GM19240 (cell line): ENCODE results near the gene GSTT2.
A peak's percentile ranks its signal among the peaks of the same experiment; 100 is the strongest.
"Not testable (repeated sequence)": the region's sequence is repeated elsewhere in the genome, so short reads cannot be mapped to it uniquely, and the experiment has no call there.

Experiments
- DNase-seq: peaks from one replicate; pipeline ENCODE4 v3.0.0; 2011; ENCODE audit warnings: low spot score; ENCODE audit not compliant: insufficient read length

GSTT2 gene

DNA sequence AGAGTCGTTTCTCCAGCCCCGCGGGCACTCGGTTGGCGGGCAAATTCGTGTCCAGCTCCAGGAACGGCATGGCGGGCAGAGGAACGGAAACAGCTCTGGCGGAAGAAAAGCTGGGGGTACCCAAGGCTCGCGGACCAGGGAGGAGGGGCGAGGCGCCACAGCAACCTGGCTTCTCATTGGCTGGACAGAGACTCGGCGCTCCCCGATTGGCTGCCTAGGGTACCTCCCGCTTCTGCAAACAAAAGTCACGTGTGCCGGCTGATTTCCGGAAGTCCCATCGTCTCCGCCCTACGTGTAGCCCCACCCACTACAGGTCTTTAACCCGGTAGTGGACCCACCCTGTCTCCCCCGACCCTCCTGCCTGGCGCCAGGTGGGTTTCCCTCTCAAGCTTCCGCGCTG, 5.6 kb upstream of the GSTT2 start, which contains the start of gene DDT:
Gene DDT (minus strand): TSS at position 97 of the 400 bp plus-strand sequence. CDS start 27 bp downstream, at position 70.
- not testable (repeated sequence) for DNase-seq

DNA sequence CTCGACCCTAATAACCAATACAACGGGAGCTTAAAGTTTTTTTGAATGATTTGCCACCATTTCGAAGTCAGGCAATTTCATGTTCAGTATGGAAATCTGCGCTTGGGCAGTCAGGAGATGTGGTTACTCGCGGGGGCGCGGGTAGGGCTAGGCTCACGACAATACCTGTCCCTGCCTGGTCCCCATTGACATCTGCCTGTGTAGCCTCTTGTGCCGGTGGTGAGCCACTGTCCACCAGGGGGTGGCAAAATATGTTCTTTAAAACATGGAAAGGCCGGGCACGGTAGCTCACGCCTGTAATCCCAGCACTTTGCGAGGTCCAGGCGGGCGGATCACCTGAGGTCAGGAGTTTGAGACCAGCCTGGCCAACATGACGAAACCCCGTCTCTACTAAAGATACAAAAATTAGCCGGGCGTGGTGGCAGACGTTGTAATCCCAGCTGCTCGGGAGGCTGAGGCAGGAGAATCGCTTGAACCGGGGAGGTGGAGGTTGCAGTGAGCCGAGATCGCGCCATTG, 5.0 kb upstream of the GSTT2 start:
- not testable (repeated sequence) for DNase-seq

DNA sequence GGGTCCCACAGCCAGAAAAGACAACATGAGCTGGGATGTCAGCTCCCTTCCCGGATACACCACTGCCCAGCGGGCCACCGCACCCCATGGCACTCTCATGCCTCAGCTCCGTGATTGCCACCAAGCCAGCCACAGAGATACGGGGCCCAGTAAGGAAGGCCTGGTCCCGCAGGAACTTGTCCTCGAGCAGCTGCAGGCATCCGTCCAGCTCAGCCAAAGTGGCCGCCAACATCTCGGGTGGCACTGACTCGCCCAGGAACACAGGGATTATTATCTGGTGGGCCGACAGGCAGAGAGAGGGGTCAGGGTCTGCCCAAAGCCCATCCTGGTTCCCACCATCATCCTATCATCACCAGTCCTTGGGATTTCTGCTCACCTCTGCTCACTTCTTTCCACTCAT, 2.6 kb upstream of the GSTT2 start:
- DNase-seq = not testable (repeated sequence)

DNA sequence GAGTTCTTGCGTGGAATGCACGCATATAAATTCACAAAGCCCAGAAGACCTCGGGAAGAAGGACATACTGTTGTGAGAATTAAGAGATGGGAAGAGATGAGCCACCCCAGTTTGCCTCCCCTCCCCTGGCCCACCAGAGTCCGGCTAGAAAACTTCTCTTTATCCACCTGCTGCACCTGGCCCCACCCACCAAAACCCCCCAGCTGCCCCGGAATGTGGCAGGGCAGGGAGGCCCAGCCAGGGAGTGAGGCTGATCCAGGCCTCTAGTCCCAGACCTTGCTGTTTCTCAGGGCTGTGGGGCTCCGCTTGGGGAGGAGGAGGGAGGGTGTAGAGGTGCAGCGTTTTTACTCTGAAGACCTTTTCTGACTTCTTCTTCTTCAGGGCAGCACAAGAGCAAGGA, 633 bp downstream of the GSTT2 start:
- DNase-seq = not testable (repeated sequence)

DNA sequence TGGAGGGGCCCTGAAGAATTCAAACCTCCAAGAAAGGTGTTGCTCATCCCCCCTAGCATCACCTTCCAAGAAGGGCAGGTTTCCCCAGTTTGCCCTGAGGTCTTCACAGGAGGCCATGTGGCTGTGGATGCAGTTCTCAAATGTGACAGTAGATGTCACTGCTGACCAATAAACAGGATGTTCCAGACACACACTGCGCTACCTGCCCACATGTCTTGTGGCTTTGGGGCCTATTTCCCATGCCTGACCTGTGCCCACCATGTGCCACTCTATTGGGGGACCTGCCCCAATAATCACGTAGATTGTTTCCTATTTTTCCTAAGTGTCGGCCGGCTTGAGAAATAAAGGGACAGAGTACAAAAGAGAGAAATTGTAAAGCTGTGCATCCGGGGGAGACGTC, 4.5 kb downstream of the GSTT2 start:
- DNase-seq = peak; percentile 51

DNA sequence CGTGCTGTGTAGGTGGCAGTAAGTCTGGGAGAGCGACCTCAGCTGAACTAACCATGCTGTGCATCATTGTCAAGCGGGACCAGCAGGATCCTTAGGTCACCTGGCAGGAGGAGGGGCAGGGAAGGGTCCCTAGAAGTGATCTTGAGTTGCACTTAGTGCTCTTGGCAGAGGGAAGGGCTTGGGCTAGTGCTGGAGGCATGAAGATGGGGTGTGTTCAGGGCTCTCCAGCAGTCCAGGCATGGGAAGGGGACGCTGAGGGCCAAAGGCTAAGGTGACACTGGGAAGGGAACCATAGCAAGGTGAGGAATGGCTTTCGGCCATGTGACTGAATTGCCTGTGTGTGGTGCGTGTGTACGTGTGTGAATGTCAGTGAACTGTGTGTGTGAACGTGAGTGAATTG, 6.2 kb downstream of the GSTT2 start:
- not testable (repeated sequence) for DNase-seq

DNA sequence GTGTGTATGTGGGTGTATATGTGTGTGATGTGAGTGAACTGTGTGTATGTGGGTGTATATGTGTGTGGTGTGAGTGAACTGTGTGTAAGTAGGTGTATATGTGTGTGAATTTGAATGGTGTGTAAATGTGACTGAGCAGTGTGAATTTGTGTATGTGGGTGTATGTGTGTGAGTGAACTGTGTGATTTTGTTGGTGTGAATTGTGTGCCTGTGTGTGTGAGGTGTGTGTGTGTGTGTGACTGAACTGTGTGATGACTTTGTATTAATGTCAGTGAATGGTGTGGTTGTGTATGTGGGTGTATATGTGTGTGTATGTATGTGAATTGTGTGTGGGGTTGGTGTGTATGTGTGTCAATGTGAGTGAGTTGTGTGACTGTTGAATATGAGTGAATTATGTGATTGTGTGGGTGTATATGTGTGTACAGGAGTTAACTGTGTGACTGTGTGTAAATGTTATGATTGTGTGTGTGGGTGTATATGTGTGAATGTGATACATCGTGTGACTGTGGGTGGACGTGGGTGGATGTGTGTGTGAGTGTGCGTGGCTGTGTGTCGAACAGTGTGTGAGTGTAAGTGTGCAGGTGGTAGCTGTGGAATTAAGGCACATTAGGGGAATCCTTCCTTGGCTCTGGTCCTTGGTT, 6.7 kb downstream of the GSTT2 start:
- DNase-seq = not testable (repeated sequence)

DNA sequence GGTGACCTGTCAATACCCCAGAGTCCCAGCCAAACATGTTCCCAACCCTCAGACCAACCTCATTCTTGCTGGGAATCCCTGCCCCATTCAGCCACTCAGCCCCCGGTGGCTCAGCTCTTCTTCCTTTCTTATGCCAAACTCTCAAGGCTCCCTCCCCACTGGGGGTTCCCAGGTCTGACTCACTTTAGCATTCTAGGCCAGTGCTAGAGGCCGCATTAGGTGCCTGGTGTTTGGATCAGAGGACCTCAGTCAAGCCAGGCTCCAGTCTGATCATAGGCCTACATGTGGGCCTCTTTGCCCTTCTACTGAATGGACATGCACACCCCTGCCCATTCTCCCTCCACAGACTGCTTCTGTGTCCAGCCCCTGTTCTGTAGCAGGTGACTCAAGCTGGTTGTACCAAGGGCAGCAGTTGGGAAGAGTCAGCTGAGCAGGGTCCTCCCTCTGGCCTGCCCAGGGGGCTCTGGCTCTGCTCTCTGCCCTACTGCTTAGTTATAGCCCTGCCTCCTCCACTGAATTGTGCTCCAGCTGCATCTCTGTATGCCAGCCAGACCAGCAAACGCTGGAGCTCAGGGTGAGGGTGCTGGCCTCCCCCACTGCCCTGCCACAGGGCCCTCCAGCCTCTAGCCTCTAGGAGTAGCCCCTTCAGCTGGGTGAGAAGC, 9.8 kb downstream of the GSTT2 start:
- not testable (repeated sequence) for DNase-seq

DNA sequence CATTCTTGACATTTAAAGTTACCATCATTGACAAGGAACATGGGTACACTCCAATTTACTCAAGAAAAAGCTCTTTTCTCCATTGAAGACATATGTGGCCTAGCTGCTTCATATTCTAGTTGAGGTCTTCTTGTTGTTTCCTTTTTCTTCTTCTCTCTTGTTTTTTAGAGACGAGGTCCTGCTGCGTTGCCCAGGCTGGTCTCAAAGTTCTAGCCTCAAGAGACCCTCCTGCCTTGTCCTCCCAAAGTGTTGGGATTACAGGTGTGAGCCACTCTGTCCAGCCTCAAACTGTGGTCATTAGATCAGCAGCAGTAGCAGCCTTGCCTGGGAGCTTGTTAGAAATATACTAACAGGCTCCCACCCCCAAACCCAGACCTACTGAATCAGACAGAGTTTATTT, 13.1 kb downstream of the GSTT2 start:
- not testable (repeated sequence) for DNase-seq

DNA sequence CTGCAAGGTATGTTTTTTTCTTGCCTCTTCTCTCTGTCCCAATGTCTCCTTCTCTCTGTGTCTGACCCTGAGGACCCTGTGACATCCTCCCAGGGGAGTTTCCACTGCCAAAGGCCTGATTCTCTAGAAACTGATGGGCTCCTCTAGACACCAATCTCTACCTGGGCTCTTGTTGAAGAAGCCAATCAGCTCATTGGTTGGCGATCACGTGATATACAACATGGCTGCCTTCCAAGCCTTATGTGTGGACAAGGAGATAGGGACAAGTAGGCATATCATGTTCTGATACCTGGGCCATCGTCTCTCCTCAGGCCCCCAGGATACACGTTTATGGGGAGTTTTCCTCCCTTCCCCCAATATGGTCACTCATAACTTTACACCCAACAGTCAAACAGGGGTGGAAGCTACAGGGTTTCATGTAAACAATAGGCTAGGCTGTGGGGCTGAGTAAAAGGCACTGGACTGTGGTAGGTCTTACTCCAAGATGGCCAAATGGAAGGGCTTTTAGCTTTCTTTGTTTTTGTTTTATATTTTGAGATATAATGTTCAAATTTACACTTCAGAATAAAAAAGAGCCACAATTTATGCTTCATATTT, 13.7 kb downstream of the GSTT2 start:
- not testable (repeated sequence) for DNase-seq

DNA sequence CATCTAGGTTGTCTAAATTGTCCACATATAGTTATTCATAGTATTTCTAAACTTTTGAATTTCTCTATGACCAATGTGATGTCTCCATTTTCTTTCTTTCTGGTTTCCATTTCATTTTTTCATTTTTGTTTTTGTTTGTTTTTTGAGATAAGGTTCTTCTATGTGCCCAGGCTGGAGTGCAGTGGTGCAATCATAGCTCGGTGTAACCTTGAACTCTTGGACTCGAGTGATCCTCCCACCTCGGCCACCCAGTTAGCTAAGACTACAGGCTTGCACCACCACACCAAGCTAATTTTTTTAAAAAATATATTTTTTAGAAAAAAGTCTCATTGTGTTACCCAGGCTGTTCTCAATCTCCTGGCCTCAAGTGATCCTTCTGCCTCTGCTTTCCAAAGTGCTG, 17.2 kb downstream of the GSTT2 start:
- no peak for DNase-seq

DNA sequence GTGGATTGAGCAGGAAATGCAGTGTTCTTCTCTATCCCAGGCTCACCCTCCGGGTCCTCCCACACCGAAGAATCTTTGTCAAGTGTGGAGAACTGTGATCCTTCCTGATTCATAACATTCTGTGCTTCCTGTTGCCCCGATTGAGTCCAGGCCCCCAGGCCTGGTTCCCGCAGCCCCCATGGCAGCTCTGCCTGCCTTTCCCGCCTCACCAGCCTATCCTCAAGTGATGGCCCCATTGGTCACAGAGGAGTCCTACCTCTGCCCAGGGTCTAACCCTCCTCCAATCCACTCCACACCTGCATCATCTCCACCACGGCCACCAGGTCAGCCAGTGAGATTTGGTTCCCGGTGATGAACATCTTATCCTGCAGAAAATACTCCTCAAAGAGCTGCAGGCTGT, 19.8 kb downstream of the GSTT2 start:
- DNase-seq = not testable (repeated sequence)

DNA sequence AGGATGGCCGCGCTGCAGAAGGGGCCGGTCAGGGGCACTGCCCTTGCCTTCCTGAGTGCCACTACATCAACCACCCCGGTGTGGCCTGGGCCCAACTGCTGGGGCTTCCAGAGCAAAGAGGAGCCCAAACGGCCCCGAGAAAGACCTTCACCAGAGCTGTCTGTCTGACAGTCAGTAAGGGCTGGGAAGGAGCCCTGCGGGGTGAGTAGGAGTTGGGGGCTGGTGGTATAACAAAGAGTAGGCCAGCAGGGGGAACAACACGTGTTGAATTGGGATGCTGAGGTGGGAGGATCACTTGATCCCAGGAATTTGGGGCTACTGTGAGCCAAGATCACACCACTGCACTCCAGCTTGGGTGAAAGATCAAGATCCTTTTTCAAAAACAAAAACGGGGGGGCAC, 21.4 kb downstream of the GSTT2 start:
- no peak for DNase-seq

DNA sequence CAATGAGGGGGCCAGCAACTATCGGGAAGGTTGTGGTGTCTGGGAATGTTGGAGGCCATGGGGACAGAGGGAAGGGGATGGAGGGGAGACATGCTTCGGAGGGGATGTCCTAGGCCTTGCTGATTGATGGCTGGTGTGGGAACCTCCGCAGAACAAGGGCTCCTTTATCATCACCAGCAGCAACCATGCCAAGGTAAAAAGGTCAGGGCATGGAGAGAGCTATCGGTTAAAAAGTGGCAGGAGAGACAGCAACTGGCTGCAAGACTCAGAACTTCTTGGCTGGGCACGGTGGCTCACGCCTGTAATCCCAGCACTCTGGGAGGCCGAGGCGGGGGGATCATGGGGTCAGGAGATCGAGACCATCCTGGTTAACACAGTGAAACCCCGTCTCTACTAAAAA, 22.3 kb downstream of the GSTT2 start:
- DNase-seq = no peak

DNA sequence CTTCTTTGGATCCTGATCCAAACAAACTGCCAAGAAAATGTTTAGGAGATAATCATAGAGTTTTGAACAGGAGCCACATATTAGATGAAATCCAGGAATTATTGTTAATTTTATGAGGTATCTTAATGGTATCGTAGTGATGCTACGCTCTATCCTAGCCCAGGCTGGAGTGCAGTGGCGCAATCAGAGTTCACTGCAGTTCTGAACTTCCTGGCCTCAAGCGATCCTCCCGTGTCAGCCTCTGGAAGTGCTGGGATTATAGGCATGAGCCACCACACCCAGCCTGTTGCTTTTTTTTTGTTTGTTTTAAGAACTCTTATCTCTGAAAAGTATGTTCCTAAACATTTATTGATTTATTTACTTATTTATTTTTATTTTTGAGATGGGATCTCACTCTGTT, 22.9 kb downstream of the GSTT2 start:
- no peak for DNase-seq

DNA sequence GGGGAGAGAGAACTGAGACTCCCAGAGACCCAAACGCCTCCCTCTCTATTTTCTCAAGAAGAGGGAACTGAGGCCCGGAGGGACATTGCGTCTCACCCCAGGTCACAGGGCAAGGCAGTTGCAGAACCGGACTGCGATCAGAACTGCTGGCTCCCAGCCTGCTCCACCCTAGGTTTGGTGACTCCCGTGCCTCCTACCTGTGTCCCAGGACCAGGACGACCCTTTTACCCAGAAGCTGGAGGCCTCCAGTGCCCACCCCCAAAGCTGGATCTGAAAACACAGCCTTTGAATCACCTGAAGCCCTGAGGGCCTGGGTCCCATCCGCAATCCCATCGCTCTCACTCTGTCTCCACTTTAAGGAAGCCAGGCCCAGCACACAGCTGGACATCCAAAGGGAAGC, 24.0 kb downstream of the GSTT2 start:
- no peak for DNase-seq

DNA sequence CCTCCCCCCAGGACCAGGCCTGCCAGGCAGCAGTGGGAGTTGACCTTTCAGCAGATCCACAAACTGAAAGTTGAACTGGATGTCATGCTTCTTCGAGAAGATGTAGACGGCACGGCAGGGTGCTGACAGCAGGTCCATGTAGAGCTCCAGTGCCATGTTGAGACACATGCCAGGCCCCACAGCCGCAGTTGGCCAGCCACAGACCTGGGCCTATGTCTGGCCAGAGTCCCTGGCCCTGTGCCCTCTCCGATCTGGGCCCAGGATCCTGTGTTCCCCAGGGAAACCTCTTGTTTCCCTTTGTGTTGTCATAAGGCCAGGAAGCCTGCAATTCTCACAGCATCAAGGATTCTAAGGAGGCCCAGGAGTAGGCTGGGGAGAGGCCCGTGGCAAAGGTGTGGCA, 25.3 kb downstream of the GSTT2 start, which contains the start of gene GSTT4:
Gene GSTT4 (minus strand): TSS at position 253 of the 400 bp plus-strand sequence. CDS start 97 bp downstream, at position 156.
- no peak for DNase-seq

DNA sequence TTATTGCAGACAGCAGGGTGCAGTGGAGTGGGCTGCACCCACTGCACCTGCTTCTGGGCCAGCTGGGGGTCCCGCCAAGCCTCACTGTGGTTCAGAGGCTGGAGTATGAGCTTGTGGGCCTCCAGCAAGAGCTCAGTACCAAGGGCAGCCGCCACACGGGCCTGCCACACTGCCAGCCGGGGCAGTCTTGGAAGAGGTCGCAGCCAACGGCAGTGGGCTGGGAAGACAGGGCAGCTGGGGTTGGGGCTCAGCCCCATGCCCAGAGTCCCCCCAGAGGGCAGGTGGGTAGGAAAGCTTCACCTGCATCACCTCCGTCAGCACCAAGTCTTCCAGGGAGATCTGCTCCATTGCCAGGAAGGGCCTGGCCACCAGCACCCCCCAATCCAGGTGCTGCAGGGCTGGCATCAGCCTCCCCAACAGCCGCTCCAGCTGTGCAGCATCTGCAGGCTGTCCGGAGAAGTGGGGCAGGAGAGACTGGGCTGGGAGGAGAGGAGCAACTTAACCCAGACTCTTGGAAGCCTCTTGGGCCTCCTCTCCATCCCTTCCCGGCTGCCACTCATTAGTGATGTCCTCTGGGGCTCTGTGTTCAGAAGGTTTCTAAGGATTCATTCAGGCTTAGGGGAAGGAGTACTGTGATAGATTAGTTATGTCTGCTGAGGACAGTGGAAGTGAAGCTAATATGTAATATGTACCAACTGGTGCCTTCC, 26.4 kb downstream of the GSTT2 start:
- DNase-seq = no peak

DNA sequence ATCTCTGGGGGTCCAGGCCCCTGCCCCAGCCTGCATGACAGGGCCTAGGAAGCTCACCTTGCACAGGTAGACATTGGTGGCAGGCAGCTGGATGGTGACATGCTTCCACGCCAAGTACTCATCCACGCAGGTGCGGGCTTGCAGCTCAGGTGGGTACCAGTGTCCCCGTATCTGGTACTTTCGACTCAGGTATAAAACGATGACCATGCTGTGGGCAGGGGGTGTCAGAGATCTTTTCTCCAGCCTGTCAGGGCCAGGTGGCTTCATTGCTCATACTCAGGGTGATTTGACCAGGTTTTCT, 26.9 kb downstream of the GSTT2 start:
- DNase-seq = no peak

DNA sequence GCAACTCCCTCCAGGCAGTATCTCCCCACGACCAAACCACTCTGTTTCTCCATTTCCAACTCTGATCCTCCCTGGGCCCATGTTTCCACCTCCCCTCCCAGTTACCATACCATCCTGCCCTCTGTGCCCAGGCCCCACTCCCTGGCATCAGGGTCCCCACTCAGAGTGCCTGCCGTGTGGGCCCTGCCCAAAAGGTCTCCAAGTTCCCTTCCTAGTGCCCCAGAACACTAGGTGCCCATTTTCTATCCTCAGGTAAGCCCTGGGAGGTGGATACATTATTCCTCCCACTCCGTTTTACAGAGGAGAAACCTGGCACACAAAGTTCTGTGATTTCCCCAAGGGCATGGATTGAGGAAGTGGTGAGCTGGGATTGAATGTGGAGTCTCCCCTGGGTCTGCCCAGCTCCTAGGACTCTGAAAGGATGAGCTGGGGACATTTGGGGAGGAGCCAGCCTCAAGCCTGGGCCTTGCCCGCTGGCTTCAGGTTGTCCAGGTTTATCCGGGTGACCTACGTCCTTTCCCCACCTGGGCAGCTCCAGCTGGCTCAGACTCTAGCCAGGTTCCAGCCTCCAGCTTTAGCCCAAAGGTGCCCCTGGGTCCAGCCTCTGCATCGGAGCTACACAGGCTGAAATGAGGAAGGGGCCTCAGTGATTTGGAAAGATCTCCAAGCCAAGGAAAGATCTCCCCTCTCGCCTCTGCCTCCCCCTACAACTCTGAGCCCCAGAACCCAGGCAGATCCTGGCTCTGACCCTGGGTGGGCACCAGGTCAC, 27.5 kb downstream of the GSTT2 start:
- DNase-seq = no peak

DNA sequence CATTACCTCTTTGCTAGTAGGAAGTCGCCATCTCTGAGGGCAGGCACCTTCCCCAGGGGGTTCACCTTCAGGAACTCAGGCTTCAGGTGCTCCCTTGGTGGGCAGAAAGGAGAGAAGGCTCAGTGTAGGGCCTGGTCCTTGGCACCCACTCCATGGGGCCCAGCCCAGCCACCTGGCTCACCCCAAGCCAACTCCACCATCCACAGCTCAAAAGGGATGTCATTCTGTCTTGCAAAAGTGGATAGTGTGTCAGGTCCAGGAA, 28.0 kb downstream of the GSTT2 start:
- DNase-seq = no peak
